NCI-H1048 (cell line): ENCODE data around the gene EPHX1.
A peak's percentile ranks its signal among the peaks of the same experiment; 100 is the strongest.
"Not testable (repeated sequence)": the region's sequence is repeated elsewhere in the genome, so short reads cannot be mapped to it uniquely, and the experiment has no call there.

Source experiments
- DNase-seq: peaks from one replicate; lab custom pipeline; 2025; lab: John Stamatoyannopoulos, UW

EPHX1 gene

GRCh38 chr1:225881081-225881958 lies 71.4 kb downstream of the EPHX1 start:
- DNase-seq = no peak

DNA sequence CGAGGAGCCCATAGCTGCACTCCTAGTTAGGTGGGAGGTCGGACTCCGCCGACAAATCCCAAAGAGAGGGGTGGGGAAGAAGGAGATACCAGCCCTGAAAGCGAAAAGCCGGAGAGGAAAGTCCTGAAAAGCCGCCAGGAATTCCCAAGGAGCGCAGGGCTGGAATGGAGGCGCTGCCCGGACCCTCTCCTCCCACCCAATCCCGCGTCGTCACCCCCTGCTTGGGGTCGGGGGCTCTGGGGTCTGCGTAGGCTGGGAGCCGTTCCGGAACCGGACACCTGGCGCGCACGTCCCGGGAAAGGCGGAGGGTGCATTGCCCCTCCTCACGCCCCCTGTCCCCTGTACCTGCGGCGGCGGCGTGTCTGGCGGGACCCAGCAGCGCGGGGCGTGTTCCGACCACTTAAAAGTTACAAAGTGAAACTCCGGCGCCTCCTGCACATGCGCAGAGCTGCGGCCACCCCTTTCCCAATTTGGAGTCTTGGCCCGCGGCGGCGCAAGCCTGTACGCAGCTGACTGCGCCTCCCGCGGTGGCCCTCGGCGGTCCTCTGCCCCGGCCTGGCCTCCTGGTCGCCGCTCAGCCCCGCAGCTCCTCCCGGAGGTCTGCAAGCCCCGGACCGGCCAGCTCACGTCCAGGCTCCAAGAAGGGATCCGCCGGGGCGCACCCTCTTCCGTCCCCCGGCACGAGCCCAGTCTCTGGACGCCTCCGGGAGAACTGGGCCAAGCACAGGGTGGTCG lies 72.2 kb downstream of the EPHX1 start, which contains the start of gene TMEM63A:
Gene TMEM63A, minus strand, starts transcription at position 422 of the 735 bp plus-strand sequence. CDS start 4,800 bp downstream, outside the sequence.
- DNase-seq = peak; percentile 65

DNA sequence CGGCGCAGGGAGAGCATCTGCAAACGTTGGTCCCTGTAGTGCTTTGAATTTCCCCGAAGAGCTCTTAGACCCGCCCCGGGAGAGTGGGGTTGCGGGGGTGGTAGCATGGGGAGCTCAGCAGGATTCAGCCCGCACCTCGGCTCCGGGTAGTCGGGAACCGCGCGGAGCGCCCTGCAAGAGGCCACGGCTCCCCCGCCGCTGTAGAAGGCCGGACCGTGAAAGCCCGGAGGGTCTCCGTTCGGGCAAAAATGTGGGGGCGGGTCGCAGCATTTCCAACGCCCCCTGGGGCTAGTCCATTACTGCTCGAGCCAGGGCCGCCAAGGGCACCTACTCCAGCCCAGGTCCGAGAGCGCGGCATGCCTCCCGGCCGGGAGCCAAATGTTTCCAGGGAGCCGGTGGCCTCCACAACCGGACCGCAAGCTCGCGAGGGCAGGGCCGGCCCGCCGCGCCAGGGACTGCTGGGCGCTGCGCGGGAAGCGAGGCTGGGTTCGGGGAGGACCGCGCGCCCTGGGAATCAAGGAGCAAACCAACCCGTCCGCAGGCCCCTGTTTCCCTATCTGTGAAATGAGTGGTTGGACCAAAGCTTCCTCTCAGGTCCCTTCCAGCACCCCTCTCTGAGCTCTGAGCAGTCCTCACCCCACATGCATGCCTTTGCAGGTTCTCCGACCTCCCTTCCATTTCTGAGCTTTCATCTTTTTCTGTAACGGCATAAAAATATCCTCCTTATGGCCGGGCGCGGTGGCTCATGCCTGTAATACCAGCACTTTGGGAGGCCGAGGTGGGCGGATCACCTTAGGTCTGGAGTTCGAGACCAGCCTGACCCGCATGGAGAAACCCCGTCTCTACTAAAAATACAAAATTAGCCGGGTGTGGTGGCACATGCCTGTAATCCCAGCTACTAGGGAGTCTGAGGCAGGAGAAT lies 73.0 kb downstream of the EPHX1 start:
- DNase-seq = no peak

GRCh38 chr1:225883616-225884265 lies 73.8 kb downstream of the EPHX1 start:
- no peak for DNase-seq

- DNase-seq = no peak
Measured at GRCh38 chr1:225885336-225885735, 75.4 kb downstream of the EPHX1 start.

DNA sequence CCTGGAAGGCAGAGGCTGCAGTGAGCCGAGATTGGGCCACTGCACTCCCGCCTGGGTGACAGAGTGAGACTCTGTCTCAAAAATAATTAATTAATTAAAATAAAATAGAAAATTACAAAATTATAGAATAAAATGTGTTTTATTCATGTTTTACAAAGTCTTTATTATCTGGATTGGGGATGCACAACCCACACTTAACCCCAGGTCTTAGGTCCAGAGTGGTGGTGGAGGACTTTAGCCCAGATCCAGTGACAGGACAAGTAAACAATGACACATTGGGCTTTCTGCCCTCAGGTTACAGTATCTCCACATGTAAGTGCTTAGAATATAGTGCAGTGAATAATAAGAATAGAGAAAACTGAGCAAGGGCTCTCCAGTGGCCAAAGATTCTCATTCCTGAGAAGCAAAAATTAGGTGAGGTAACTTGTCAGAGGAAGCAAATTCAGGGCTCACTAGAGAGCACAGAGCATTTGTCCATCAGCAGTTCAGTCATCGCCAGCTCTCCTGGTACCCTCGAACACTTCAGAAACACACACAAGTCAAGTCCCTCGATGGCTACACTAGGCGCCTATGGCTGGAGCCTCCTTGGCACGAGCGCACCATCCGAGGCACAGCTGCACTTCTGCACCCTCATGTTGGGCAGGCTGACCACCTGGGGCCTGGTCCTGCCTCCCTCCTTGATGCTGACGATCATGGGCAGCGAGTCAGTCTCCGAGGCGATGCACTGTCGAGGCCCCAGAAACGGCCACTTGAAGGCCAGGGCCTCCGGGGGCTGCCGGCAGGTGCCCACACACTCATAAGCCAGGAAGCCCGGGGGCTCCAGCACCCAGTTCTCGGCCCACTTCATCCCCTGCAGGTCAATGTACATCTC lies 76.5 kb downstream of the EPHX1 start:
- DNase-seq = no peak

DNA sequence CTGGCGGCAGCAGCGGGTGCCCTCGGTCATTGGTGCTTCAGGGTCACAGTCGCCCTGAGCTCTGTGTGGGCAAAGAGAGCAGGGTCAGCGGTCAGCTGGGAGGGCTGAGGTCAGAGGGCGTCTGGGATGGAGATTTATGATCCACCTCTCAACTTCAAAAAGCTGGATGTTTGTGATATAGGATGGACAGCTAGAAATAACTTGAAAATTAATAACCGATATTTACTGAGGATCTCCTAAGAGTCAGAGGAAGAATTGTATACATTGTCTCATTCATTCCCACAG lies 77.0 kb downstream of the EPHX1 start:
- no peak for DNase-seq

DNA sequence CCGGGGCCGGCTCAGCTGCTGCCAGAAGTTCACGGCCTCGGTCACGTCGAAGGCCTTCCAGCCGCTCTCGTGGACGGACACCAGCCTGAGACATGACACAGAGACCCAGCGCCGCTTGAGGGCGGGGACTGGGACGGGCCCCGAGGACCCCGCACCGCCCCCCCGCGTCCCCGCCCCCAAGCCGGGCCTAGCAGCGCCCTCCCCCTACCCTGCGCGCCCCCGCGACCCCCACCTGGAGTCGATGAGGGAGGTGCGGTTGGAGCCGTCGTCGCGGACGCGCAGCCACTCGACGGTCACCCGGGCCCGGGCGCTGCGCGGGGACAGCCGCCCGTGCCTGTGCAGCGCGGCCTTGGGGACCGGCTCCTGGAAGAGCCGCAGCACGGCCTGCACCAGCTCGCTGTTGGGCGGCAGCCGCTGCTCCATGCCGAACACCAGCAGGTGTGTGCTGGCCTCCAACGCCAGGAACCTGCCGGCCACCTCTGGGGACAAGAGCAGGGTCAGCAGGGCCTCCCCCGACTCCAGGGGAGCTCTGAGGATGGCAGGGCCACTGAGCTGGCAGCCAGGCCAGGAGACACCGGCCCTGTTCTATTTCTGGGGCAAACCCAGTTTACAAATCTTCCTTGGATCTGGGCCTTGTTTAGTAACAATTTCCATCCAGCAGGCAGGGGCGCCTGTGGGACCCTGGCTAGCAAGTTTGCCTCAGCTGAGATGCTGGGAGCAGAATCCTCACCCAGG lies 77.8 kb downstream of the EPHX1 start:
- DNase-seq = not testable (repeated sequence)

GRCh38 chr1:225888289-225888897 lies 78.5 kb downstream of the EPHX1 start:
- no peak for DNase-seq

DNA sequence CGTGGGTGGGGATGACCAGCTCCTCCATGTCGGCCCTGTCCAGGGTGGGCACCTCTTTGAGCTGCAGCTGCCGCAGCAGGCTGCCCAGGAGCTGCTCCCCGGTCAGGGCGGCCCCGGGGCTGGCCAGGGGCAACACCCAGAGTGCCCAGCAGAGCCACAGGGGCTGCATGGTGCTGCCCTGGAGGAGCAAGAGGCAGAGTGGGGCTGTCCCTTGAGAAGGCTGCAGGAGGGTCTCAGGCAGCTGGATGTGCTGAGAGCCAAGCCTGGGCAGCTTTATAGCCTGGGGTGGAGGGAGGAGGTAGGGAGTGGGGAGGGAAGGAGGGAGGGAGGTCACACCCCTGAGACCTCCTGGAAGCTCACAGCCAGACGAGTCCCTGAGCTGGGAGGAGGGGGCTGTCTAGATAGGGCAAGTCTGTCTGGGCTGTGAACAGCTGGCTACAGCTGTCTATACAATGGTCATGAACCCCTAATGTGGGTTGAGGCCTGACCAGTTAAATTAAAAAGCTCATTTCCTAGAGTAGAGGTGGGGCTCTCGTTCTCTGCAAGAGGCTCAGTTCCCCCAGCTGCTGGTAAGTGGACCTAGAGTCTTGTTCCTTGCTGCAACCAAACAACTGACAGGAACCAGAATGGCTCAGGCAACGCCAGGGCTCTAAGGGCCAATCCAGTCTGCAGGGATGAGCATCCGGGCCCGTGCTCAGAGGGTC lies 79.1 kb downstream of the EPHX1 start, which contains the start of gene LEFTY1:
Gene LEFTY1, minus strand, starts transcription at position 249 of the 704 bp plus-strand sequence. Its CDS starts 80 bp downstream, at position 169.
- DNase-seq = no peak

- no peak for DNase-seq
Measured at GRCh38 chr1:225889743-225890142, 79.8 kb downstream of the EPHX1 start.

GRCh38 chr1:225890346-225891228 lies 80.7 kb downstream of the EPHX1 start:
- no peak for DNase-seq

DNA sequence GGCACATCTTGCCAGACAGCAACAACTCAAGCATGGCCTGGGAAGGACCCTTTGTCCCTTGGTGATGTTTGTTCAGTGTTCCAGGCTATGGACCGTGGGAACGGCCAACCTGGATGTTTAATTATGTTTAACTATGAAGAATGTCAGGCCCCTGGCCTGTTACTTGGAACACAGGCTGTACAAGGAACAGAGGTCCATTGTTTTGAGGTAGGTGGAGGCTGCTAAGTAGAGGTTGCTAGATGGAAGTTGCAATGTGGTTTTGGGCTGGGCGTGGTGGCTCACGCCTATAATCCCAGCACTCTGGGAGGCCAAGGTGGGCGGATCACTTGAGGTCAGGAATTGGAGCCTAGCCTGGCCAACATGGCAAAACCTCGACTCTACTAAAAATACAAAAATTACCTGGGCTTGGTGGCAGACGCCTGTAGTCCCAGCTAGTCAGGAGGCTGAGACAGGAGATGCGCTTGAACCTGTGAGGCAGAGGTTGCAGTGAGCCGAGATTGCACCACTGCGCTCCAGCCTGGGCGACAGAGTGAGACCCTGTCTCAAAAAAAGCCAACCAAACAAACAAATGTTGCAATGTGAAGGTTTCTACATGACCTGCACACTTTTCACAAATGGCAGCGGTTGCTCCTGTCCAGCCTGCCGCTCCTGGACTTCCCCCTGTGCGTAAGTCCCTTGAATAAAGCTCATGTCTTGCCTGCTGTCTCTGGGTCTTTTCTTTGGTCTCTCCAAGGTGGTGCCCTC lies 81.5 kb downstream of the EPHX1 start:
- no peak for DNase-seq

DNA sequence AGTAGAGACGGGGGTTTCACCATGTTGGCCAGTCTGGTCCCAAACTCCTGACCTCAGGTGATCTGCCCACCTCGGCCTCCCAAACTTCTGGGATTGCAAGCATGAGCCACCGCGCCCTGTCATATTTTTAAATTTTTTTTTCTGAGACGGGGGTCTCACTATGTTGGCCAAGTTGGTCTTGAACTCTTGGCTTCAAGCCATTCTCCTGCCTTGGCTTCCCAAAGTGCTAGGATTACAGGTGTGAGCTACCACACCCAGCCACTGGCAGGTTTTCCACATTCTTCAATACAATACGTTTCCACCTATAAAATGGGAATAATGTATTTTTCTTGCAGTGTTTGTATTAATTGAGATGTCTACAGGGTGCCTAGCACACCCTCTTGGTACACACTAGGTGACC lies 82.4 kb downstream of the EPHX1 start:
- no peak for DNase-seq
